Stromal cell of bone marrow (primary cell): ENCODE data around the gene SHISA9.

Experiments
- DNase-seq: peaks from one replicate; pipeline ENCODE4 v3.0.0-alpha.2; 2012; ENCODE audit warnings: low read depth

SHISA9 gene

DNA sequence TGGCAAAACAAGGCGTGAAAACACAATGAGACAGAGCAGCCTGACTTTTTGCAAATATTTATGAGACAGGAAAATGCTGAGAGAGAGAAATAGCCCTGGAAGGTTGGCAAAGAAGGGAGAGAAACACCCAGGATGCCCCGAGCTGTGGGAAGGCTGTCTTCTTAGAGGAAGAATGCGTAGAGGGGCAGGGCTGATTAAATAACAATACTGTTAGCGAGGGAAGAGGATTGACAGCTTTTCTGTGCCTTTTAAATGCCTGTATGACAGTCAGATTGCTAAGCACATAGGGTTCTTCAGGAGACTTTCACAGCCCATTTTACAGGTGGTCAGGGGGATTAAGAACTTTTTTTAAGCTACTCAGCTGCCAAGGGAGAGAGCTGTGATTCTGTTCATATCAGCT is 219.2 kb downstream of the SHISA9 start:
- no peak for DNase-seq

DNA sequence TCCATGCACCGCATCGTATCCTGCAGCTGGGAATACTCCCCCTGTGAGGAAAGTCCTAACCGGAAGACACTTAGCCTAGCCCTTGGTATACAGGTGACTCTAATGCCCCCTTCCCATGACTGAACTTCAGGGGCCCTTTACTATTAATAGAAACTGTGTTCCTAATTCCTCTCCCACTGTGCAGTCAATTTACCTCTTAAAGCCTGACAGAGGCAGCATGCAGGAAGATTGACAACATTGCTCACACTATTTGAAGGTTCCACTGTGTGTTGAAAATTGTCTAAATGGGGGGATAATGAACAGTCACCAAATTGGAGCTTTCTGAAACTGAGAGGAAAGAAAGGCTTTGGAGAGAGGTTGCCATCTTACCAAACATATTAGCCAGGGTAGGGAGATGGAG is 222.6 kb downstream of the SHISA9 start:
- no peak for DNase-seq

- no peak for DNase-seq
Measured at GRCh38 chr16:13127144-13127543, 225.7 kb downstream of the SHISA9 start.

- no peak for DNase-seq
Measured at GRCh38 chr16:13130586-13130985, 229.2 kb downstream of the SHISA9 start.

- no peak for DNase-seq
Measured at GRCh38 chr16:13134836-13135235, 233.4 kb downstream of the SHISA9 start.

DNA sequence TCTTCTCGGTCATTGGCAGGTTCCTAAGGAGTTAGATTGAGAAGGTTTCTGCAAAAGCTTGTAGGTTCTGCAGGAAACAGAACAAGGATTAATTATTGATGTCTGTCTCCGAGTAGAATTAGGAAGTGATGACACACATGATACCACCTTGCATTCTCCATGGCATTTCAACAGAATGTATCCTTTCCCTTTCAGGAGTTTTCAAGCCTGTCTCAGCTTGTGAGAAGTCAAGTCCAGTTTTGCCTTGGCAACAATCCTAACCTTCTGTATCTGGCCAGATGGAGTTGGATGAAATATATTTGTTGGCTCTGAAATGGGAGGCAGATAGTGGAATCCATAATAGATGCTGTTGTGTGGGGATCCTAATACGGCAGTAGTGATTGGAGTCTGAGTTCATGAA is 235.5 kb downstream of the SHISA9 start:
- no peak for DNase-seq

DNA sequence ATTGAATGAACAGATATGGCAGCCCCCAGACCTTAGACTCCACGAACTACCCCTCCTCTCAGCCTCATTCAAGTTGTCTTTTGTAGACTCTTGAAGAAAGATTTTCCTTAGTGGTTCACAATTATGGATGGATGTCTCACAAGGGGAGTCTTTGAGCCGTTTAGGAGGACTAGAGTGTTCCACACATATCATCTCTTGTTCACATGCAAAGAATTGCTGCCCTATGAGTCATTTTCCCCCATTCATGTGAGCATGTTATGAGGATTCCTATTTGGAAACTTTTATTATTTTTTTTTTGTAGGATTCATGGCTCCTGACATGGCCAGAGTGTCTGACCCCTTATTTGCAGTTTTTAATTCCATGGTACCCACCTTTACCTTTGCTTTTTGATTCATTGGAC is 237.1 kb downstream of the SHISA9 start:
- no peak for DNase-seq

- no peak for DNase-seq
Measured at GRCh38 chr16:13139661-13140241, 238.4 kb downstream of the SHISA9 start.

GRCh38 chr16:13143551-13143950 is 242.2 kb downstream of the SHISA9 start:
- DNase-seq = no peak

- DNase-seq = no peak
Measured at GRCh38 chr16:13146829-13147228, 245.4 kb downstream of the SHISA9 start.

GRCh38 chr16:13148294-13148693 is 246.9 kb downstream of the SHISA9 start:
- no peak for DNase-seq

- DNase-seq = no peak
Measured at GRCh38 chr16:13148836-13149235, 247.4 kb downstream of the SHISA9 start.

DNA sequence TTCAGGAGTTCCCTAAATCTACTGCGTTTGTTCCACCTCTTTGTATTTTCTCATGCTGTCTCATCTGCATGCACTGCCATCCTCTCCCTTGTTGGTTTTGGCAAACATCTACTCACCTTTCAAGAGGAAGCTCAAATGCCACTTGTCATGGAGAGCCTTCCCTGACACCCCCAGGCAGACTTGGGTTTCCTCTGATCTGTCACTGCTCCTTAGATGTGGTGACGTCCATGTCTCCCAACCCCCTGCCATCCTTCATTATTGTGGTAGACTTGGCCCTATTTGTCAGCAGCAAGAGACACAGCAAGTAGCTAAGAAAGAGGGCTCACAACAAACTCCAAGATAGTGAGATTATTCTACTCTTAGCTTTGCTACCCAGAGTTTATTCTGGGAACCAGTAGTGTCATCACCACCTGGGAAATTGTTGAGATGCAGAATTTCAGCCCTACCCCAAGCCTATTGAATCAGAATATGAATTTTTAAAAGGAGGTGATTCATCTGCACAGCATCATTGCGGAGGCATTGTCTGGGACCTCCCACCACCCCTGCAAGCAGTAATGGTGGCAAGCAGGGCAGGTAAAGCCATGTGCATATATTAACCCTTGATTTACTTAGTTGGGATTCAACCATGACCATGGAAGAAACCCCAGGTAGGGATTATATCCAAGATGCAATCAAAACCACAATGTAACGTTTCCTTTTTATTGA is 248.9 kb downstream of the SHISA9 start:
- no peak for DNase-seq

DNA sequence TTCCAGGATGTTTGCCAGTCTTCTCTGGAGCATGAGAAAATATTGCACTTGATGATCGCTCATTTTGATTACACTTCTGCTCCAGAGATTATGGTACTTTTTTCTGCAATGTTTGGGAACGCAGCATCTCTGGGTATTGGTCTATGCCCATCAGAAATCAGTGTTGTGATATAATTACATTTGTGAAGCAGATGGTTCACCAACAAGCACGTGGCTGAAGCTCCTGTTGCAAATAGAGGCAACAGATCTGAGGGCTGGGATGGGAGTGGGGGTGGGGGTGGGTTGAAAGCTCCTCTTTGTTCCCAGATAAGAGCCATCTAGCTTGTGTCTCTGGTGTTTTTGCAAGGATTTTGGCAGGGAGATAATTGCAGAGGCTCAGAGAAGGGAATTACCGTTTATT is 252.3 kb downstream of the SHISA9 start:
- no peak for DNase-seq

GRCh38 chr16:13154799-13155198 is 253.4 kb downstream of the SHISA9 start:
- DNase-seq = no peak

DNA sequence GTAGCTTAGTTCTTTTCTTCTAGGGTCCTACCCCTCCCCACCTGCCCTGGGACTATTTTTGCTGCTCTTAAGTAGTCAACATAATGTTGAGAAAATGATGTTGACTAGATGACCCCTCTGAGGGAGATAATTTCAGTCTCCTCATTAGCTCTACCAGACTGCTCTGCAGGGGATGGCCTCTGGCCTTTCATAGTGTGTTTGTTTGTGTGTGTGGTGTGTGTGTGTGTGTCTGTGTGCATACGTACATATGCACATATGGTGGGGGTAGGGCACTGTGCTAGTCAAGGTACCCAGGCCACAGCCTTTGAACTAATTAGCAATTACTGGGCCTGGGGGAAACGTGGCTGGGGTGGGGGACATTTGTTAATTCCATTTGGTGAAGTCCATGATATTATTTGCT is 254.0 kb downstream of the SHISA9 start:
- no peak for DNase-seq

- DNase-seq = no peak
Measured at GRCh38 chr16:13155780-13156179, 254.4 kb downstream of the SHISA9 start.

DNA sequence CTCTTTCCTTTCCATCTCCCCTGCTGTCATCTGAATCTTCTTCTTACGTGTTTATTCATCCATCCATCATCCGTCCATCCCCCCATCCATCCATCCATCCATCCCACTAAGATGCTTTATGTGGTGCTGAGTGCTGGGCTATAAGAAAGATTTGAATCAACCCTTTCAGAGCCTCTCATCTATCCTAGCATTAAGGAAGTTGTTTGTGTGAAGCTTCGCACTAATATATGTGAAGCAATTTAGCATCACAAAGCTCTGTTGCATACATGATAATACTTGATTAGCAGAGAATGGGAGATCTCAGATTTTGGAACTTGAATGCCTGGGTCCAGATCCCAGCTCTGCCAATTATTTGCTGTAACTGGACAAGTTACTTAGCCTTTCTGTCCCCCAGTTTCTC is 255.7 kb downstream of the SHISA9 start:
- no peak for DNase-seq

DNA sequence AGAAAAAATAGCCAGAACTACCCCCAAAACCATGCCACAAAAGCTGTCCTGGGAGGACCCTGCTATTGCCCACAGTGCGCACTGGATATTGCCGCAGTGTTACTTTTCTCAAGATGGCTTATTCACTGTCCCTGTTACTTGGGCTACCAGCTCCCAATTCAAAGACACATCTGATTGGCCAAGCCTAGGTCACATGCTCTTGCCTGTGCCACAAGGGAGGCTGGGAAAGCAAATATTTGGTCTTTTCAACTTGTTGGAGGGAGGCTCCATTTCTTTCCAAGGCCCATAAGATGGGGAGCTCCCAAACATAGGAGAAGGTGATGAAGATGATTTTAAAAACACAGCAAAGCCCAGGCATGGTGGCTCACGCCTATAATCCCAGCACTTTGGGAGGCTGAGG is 257.0 kb downstream of the SHISA9 start:
- no peak for DNase-seq

- no peak for DNase-seq
Measured at GRCh38 chr16:13165024-13165423, 263.6 kb downstream of the SHISA9 start.

DNA sequence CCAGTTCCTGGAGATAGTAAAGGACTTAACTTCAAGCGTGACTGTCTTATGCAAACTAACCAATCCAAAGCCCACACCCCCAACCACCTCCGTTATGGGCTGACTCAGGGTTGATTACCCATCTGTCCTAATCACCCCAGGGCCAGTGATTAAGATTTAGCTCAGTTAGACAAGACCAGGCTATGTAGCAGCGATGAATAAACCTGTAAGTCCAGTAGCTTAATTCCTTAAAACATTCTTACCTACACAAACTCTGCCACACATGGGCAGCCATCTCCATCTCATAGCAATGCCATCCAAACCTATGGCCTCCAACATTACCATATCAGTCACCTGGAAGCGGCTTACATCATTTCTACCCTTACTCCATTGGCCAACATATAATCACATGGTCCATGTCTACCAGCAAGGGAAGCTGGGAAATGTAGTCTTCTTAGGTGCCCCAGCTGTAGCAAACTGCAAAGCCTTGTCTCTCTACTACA is 266.7 kb downstream of the SHISA9 start:
- no peak for DNase-seq

DNA sequence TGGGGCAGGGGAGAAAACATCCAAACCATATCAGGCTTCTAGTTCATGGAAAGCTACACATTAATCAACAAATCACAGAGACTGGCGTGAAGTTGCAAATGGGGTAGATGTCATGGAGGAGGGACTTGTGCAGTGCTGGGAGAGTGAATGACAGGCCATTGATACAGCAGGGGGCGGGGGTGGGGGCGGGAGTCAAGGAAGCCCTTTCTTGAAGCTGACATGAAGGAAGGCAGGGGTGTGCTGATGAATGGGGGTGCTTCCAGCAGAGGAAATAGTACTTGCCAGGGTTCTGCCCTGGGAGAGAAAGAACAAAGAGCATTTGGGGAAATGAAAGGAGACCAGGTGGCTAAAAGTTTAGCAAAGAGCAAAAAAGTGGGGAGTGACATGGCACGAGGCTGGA is 269.9 kb downstream of the SHISA9 start:
- no peak for DNase-seq

DNA sequence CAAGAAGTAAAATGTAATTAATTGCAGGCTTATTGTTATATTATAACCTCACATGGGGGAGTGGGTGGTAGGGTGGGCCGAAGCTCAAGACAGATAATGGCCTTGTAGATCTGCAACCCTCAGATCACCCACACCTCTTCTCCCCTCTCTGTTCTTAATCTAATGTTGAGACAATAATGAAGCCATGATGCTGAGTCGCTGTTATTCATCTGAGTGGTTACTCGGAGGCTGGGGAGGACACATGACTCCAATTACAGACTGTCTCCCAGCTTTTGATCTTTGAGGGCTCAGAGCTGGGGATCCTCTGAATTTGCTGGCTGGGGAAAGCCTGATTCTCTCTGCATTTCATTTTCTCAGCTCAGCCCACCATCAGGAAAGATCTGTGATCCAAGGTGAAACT is 275.3 kb downstream of the SHISA9 start:
- DNase-seq = peak; percentile 0

GRCh38 chr16:13178318-13178717 is 276.9 kb downstream of the SHISA9 start:
- no peak for DNase-seq
